ENCODE results near the gene GPR152.

GPR152 gene

GRCh38 chr11:67464411-67465188, 12.1 kb upstream of the GPR152 start:
- FAIRE-seq = no peak

- FAIRE-seq = no peak
Measured at GRCh38 chr11:67463680-67464410, 11.3 kb upstream of the GPR152 start.

- no peak for FAIRE-seq
Measured at GRCh38 chr11:67463186-67463585, 10.7 kb upstream of the GPR152 start.

GRCh38 chr11:67458266-67458665, 5.7 kb upstream of the GPR152 start:
- FAIRE-seq = no peak

GRCh38 chr11:67457453-67457852, 4.9 kb upstream of the GPR152 start:
- no peak for FAIRE-seq

- no peak for FAIRE-seq
Measured at GRCh38 chr11:67456068-67456705, 3.7 kb upstream of the GPR152 start.

- FAIRE-seq = no peak
Measured at GRCh38 chr11:67455054-67455453, 2.5 kb upstream of the GPR152 start, which contains the start of gene CABP4. CABP4 (plus strand) TSS chr11:67455354; CDS start chr11:67455424, 70 bp downstream.

GRCh38 chr11:67453816-67454732, 1.5 kb upstream of the GPR152 start:
- no peak for FAIRE-seq

- FAIRE-seq = no peak
Measured at GRCh38 chr11:67451658-67451976, 912 bp downstream of the GPR152 start.

GRCh38 chr11:67450796-67451657, 1.5 kb downstream of the GPR152 start:
- FAIRE-seq = no peak

- FAIRE-seq = no peak
Measured at GRCh38 chr11:67449116-67449844, 3.2 kb downstream of the GPR152 start.

- FAIRE-seq = no peak
Measured at GRCh38 chr11:67448220-67448609, 4.3 kb downstream of the GPR152 start.

- no peak for FAIRE-seq
Measured at GRCh38 chr11:67445515-67445914, 7.0 kb downstream of the GPR152 start.

GRCh38 chr11:67442504-67443404, 9.8 kb downstream of the GPR152 start:
- no peak for FAIRE-seq

GRCh38 chr11:67441731-67442351, 10.7 kb downstream of the GPR152 start:
- FAIRE-seq = no peak

- no peak for FAIRE-seq
Measured at GRCh38 chr11:67441098-67441563, 11.4 kb downstream of the GPR152 start.

GRCh38 chr11:67440229-67441097, 12.1 kb downstream of the GPR152 start:
- no peak for FAIRE-seq
